Heart left ventricle (tissue), 13 donors: ENCODE results near the gene MARCHF3.

ENCODE experiments used
- CTCF ChIP-seq, 12 donors: fragments of 200-600 bp; sonication (generic) in 4 of 12; IDR thresholded peaks; one replicate each; pipeline versions ENCODE4 v1.5.0 to v1.8.0; 2018 to 2022; ENCODE audit warnings: antibody characterized with exemption in 12 of 12, mild to moderate bottlenecking in 5 of 12
- POLR2A ChIP-seq, 2 donors: fragments of 450-650 bp; IDR thresholded peaks; one replicate each; pipeline ENCODE4 v1.6.1; 2017; ENCODE audit warnings: antibody characterized with exemption in 2 of 2, mild to moderate bottlenecking in 2 of 2, moderate library complexity in 2 of 2
- donor health status: ischemic (EF 13 %, LVEDD 7.1; RV severe dilation, severe dysfunction).
- donor health status: DM: no; HTN: yes; CAD: no.
- donor health status: DM: no; HTN: no; CAD: no.
- donor health status: ischemic (EF 25% LVEDD 6.9; RV normal size, moderate dysfunction).
- donor health status: ischemic (EF 25% LVEDD 5.7; RV mildly dilated, moderate dysfunction).
- donor health status: ischemic (EF 35%, LVEDD 5.7; RV mildly dilated, moderate dysfunction).
- donor health status: nonischemic (EF 11% LVEDD 7.7; RV severe dilation, severe dysfunction).
- donor health status: DM: yes; HTN: yes; CAD: no.
- donor health status: PGD.
- donor health status: ischemic (EF 29% LVEDD 5.4; RV normal size, mild dysfunction).
- donor health status: nonischemic (EF 23%, LVEDD 6.1; RV moderate dilation, normal function).

- TF ChIP-seq CTCF (IDR thresholded peaks at IDR 0.05): no peak
- no peak for TF ChIP-seq POLR2A (IDR thresholded peaks at IDR 0.05)
These were observed 44.1 kb upstream of the MARCHF3 start for GRCh38 chr5:127074466-127074865.
